GM21717 (cell line): ENCODE measurements around the gene SRF.
"Not testable (repeated sequence)": the region's sequence is repeated elsewhere in the genome, so short reads cannot be mapped to it uniquely, and the experiment has no call there.

ENCODE experiments used
- ATAC-seq: cut with Tn5 transposase; IDR thresholded peaks from one replicate; pipeline ENCODE4 v1.9.1; 2021; ENCODE audit warnings: mild to moderate bottlenecking, moderate library complexity; ENCODE audit not compliant: unreplicated experiment

The SRF gene

DNA sequence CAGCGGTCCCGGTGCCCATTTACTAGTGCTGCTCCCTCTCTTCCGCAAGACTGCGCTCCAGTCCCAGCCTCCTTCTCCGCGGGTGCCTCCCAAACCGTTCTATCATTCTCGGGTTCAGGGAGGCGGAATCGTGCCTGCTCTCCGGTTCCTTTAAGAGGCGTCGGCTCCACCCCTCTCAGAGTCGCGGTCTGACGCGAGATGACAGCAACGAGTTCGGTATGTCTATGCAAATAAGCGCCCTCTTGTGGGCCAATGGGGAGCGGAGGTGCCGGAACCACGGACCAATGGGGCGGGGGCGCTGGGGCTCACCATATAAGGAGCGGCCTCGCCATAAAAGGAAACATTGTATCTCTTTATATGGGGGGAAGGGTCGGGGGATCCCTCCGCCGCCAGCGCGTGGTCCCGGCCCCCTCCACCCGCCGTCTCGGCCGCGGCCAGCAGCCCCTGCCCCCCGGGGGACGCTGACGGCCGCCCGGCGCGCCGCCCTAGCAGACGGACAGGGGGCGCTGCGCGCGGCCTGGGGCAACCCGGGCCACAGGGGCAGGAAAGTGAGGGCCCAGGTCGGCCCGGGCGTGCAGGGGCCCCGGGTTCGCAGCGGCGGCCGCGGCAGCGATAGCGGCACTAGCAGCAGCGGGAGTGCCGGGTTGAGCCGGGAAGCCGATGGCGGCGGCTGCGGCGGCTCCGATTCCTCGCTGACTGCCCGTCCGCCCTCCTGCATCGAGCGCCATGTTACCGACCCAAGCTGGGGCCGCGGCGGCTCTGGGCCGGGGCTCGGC lies at the start of gene SRF:
TSS of gene SRF (plus strand) at position 339 of the 776 bp plus-strand sequence. CDS start at position 727, 388 bp downstream.
- peak; percentile 44 for ATAC-seq

DNA sequence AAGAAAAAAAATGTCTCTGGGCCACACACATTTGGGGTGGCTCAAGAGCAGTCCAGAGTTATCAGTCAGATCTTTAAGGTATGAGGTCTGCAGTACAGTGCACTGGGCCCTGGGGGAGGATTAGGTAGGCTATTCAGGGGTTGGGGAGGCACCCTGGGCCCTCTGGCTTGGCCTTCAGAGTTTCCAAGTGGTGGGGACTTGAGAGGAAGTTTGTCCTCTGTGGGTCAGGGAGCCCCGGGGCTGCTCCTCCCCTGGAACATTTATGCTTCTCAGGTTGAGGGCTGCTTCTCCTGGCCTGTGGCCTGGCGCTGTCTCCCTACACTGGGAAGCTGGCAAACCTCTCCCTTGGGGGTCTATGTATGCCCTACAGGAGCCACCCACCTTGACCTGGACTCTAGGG lies 48.9 kb upstream of the SRF start:
- ATAC-seq = no peak

DNA sequence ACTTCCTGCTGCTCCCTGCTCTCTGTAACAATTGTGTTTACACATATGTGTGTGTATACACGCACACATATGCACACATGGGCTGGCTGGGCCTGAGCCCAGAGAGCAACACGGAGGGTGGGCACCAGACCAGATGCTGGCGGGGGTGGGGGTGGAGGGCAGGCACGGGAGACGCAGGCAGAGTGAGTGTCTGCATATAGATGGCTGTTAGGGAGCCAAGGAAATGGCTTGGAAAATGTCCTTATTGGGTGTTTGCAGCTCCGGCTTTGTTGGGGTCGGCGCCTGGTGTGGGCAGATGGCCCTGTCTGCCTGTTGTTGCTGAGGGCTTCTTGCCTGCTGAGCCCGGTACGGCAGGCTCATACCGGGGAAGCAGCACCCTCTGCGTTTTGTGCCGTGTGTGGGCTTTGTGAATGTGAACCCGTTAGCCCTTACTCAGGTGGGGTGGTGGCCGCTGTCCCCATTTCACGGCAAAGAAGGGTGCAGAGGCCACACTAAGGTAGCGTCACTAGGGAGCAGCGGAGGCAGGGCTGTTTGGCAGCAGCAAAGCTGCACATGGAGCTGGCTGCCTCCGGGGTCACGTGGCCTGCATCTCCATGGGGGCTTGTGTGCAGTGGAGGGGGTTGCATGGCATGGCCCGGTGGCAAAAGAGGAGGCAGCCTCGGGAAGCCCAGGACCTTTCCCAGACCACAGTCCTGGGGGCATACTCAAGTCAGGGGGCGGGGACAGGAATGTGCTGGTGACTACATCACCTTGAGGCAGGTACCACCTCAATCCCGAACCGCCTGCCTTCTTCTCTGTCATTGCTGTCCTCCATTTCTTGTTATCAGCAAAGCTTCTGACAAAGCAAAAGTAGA lies 47.4 kb upstream of the SRF start:
- ATAC-seq = no peak

DNA sequence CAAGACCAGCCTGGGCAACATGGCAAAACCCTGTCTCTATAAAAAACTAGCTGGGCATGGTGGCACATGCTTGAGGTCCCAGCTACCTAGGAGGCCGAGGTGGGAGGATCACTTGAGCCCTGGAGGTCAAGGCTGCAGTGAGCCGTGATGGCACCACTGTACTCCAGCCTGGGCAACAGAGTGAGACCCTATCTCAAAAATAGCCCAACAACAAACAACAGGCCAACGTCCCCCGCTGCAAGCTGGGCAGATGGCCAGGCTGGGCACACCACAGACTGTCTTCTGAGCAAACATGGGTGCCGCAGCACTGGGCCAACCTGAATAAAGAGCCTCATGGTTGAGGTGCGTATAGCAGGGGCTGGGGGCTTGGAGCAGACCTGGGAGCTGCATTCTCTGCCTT lies 46.6 kb upstream of the SRF start:
- no peak for ATAC-seq

DNA sequence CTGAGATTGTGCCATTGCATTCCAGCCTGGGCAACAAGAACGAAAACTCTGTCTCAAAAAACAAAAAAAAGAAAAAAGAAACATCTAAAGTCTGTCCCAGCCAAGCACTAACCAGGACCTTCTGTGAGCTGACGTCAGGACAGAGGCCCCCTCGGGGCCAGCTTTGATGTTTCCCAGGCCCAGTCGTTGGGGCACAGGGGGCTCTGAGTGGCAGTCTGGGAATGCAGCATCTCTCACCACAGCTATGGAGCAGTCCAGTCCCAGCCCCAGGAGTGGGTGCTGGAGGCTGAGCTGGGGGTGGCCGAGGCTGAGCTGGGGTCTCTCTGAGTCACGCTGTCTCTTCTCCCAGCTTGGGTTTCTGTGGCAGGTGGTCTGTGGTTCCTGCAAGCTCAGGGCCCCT lies 46.0 kb upstream of the SRF start:
- ATAC-seq = no peak

DNA sequence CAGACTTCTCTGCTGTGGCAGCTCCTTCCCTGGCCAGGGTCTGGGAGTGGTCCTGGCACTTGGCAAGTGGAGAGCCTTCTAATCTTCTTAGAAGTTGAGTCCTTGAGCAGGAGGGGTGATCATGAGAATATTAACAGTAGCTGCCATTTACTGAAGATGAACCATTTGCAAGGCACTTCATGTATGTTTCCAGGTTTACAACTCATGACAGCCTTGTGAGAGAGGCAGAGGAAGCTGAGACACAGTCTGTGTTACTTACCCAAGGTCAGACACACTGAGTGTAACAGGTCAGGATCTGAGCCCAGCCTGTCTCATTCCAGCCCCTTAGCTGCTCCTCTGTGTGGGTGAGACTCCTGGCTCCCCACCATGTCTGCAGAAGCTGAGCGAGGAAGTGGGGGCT lies 45.5 kb upstream of the SRF start:
- no peak for ATAC-seq

DNA sequence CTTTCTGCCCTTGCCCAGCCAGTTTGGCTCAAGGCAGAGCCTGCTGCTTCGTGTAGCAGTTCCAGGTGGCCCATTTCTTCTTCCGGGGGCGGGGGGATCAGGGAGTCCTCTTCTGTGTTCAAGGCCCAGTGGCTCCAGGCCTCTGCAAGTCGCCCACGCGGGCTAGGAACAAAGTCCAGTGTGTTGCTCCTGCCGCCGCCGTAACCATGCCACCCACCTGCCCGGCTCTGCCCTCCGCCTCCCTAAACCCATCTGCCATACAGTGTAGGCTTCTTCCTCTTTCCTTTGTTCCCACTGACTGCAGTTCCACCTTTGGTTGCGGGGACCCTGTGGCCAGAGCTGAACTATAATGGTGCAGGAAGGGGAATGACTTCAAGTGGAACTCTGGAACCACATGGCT lies 43.9 kb upstream of the SRF start:
- no peak for ATAC-seq

DNA sequence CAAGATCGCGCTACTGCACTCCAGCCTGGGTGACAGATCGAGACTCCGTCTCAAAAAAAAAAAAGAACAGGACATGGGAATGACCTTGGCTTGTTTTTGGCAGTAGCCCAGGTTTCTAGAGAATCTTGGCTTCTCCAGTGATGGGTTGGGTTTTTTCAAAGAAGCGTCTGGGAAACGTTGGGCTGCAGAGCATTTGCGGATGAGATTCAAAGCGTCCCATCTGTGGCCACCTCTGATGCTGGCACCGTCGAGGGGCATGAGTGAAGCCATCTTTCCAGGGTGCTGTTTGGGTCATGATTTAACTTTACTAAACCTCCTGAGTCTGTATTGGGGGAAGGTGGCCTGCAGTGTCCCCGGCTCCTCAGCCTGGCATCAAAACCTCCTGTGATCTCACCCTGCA lies 43.2 kb upstream of the SRF start:
- no peak for ATAC-seq

DNA sequence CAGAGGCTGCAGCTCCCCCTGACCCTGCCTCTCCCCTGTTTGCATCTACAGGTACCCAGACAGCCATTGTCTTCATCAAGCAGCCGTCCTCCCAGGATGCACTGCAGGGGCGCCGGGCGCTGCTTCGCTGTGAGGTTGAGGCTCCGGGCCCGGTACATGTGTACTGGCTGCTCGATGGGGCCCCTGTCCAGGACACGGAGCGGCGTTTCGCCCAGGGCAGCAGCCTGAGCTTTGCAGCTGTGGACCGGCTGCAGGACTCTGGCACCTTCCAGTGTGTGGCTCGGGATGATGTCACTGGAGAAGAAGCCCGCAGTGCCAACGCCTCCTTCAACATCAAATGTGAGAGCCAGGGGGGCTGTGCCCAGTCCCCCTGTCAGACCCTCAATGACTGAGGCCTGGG lies 42.1 kb upstream of the SRF start:
- no peak for ATAC-seq

DNA sequence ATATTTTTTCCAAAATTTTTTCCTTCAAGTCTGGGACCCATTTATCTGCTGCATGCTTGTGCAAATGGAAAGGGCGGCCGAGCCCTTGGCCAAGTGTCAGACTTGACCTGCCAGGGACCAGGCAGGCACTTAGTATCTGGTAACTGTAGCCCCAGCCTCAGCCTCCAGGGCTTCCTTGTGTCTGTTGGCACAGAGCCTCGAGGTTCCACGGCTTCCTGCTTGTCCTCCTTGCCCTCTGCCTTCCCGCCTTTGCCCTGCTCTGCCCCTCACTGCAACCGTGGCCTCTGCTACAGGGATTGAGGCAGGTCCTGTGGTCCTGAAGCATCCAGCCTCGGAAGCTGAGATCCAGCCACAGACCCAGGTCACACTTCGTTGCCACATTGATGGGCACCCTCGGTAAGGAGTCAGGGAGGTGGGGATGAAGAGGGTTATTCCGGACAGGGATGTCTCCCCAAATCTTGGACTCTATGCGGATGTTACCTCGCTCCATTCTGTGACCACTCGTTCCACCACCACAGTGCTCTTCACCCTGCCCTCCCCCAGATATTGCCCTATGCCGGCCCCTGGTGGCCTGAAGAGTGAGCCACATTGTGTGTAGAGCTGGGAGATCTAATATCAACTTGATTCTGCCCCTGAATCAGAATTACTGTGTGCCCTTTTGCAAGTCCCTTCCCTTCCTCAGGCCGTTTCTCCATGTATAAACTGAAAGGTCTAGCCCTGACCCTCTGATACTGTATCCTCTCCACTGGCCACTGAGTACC lies 41.5 kb upstream of the SRF start:
- ATAC-seq = no peak

DNA sequence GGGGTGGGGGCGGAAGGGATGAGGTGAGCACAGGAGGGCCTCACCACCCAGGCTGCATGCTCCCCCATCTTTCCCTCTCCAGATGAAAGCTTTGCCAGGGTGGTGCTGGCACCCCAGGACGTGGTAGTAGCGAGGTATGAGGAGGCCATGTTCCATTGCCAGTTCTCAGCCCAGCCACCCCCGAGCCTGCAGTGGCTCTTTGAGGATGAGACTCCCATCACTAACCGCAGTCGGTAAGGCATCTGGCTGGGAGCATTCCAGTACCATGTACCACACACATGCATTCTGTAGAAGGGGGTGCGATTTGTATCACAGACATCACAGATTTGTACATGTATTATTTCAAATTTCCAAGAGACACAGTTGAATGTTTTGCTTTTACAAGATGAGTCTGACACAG lies 40.6 kb upstream of the SRF start:
- no peak for ATAC-seq

DNA sequence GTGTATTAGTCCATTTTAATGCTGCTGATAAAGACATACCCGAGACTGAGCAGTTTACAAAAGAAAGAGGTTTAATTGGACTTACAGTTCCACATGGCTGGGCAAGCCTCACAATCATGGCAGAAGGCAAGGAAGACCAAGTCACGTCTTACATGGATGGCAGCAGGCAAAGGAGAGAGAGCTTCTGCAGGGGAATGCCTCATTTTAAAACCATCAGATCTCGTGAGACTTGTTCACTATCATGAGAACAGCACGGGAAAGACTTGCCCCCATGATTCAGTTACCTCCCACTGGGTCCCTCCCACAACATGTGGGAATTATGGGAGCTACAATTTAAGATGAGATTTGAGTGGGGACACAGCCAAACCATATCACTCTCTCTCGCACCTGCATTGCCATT lies 39.7 kb upstream of the SRF start:
- not testable (repeated sequence) for ATAC-seq

DNA sequence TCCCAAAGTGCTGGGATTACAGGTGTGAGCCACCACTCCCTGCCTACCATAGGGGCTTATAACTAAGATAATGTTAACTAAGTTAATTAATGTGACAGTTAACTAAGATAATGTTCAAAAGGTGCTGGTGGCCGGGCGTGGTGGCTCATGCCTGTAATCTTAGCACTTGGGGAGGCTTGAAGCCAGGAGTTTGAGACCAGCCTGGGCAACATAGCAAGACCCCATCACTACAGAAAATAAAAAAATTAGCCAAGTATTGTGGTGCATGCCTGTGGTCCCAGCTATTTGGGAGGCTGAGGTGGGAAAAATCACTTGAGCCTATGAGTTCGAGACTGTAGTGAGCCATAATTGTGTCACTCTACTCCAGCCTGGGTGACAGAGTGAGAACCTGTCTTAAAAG lies 32.8 kb upstream of the SRF start:
- no peak for ATAC-seq

DNA sequence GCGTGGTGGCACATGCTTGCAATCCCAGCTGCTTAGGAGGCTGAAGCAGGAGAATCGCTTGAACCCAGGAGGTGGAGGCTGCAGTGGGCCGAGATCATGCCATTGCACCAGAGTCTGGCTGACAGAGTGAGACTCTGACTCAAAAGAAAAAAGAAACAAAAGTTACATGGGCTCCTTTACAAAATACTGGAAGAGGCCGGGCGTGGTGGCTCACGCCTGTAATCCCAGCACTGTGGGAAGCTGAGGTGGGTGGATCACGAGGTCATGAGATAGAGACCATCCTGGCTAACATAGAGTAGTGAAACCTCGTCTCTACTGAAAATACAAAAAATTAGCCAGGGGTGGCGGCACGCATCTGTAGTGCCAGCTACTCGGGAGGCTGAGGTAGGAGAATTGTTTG lies 31.1 kb upstream of the SRF start:
- ATAC-seq = not testable (repeated sequence)

DNA sequence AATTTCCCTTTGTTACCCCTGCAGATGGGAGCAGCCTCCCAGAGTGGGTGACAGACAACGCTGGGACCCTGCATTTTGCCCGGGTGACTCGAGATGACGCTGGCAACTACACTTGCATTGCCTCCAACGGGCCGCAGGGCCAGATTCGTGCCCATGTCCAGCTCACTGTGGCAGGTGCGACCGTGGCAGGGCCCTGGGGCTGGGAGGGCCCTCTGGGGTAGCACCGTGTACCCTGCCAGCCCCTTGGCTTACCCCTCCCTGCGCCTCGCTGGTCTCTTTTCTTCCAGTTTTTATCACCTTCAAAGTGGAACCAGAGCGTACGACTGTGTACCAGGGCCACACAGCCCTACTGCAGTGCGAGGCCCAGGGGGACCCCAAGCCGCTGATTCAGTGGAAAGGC lies 29.4 kb upstream of the SRF start:
- no peak for ATAC-seq

DNA sequence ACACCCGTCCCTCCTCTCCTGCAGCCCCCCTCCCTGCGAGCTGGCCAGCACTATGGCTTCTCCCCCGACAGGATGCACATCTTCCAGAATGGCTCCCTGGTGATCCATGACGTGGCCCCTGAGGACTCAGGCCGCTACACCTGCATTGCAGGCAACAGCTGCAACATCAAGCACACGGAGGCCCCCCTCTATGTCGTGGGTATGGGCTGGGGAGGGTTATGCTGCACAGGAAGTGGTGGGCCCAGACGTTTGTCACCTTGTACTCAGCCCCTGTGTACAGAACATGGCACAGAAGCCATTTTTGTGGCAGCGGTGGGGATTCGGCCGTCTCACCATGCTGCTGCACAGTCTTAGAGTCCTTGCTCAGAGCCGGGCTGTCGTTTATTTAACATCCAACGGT lies 29.0 kb upstream of the SRF start:
- no peak for ATAC-seq

DNA sequence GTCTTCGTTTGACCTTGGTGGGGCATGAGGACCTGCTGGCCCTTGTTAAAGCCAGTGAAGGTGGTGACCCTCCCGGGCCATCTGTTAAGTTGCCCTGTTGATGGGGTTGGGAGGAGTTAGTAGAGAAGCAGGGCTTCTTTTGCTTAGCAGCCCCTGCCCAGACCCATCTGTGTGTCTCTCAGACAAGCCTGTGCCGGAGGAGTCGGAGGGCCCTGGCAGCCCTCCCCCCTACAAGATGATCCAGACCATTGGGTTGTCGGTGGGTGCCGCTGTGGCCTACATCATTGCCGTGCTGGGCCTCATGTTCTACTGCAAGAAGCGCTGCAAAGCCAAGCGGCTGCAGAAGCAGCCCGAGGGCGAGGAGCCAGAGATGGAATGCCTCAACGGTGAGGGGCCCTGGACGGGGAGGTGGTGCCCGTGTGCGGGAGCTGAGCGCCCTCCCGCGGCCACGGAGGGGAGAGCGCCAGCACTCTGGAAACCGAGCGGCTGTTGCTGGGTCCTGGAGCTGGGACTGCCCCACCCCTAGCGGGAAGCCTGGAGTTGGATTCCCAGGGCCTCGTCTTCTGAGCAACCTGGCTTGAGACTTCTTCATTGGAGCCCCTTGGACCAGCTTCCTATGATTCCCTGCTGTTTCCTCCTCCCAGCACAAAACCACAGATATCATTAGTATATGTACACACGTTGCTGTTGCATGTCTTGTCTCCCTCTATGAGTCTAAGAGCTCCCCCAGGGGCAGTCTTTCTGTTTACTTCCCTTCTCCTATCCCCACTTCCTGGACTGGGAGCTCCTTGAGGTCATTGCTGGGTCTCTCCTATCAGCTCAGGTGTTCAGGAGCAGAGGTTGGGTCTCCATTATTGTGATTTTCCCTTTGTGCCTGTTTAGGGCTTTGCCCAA lies 27.6 kb upstream of the SRF start:
- no peak for ATAC-seq

DNA sequence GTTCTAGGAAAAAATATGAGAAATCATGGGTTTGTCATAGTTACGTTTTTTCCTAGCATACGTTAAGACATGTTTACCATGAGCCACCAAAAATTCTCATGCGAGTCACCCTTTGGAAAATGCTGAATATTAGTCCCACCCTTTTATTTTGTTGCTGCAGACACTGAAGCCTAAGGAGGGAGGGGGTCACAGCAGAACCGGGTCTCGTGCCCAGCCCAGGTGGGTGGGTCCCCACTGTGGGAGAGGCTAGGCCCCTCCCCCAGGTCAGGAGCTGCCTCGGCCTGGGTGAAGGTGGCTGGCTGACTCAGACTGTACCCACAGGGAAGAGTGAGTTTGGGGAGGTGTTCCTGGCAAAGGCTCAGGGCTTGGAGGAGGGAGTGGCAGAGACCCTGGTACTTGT lies 26.2 kb upstream of the SRF start:
- ATAC-seq = no peak

DNA sequence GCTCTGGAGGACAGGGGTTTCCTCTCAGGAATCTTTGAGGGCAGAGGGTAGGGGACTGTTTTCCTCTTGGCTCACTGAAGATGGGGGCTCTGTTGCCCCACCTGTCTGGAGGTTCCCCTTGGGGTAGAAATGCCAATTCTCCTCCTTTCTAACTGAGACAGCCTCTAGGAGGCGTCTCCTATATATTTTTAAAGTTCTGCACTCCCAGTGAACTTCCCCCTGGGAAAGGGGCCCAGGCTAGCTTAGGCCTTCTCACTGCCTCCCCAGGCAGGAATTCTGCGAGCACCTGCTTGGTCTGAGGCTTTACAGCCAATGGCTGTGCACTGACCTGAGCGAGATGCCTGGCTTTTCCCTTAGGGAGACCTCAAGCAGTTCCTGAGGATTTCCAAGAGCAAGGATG lies 24.8 kb upstream of the SRF start:
- ATAC-seq = no peak
